ENCODE data around the gene RHOD. TPM values are rescaled to one million over a fixed set of nuclear protein-coding genes. Genes with fewer than 3 reads are reported as not detected.

RHOD gene
- total RNA-seq, 1 experiment from 2014 or later, result 33.5 TPM

DNA sequence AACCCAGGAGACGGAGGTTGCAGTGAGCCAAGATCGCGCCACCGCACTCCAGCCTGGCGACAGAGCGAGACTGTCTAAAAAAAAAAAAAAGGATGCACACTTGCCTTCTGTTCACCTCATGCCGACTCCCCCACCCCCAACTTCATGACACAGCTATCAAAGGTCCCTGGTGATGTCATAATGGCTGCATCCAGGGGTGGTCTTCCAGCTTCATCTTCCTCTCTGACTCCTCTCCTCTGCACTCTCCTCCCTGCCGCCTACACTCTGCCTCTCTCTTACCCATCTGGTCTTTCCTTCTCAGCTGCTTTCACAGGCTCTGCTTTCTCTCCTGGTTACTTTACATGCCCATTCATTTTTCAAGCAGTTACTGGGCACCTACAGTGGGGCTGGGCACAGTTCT, 46.0 kb downstream of the RHOD start:
- intact Hi-C loops (cut with micrococcal nuclease; ENCODE audit: unreplicated experiment), result no loop called here
- ChIA-PET POLR2A (interaction anchor here (0.7 kb wide), 1 partner anchor 103 kb away, joined by 3 read pairs; no protein-coding TSS in a partner anchor), CTCF (interaction anchor here (0.6 kb wide), 1 partner anchor 17 kb away, joined by 9 read pairs; the partner anchor contains the start of gene KDM2A)
- ATAC-seq, result no peak
- DNase-seq (ENCODE audit: low read depth, low spot score), result no peak
- no peaks in the 10 kb centered on the region for H3K9me3 ChIP-seq (ENCODE audit: control insufficient read depth, insufficient read depth, low read depth, low read length)
- no peaks in the 10 kb centered on the region for H3K4me1 ChIP-seq (ENCODE audit: control insufficient read depth, insufficient read depth, low read length)
- H3K4me3 ChIP-seq (ENCODE audit: low read depth in 2 of 2, low read length in 2 of 2), result no peak overlapping the region
- H3K27ac ChIP-seq (ENCODE audit: low read length), result no peak overlapping the region
- H3K36me3 ChIP-seq (ENCODE audit: control insufficient read depth, insufficient read depth, low read length), result no peaks in the 10 kb centered on the region
- BruUV-seq (replicated peaks), result no TSS peak
- TF ChIP-seq POLR2AphosphoS5 (IDR thresholded peaks at IDR 0.05; ENCODE audit: low read depth, low read length), result no peak
- no peak for TF ChIP-seq TCF7L2 (IDR thresholded peaks at IDR 0.05; ENCODE audit: low read depth, low read length)
- TF ChIP-seq SIN3A (IDR thresholded peaks at IDR 0.05; ENCODE audit: borderline replicate concordance, insufficient read depth, low read depth, low read length), result no peak
- TF ChIP-seq, protein P1, sequence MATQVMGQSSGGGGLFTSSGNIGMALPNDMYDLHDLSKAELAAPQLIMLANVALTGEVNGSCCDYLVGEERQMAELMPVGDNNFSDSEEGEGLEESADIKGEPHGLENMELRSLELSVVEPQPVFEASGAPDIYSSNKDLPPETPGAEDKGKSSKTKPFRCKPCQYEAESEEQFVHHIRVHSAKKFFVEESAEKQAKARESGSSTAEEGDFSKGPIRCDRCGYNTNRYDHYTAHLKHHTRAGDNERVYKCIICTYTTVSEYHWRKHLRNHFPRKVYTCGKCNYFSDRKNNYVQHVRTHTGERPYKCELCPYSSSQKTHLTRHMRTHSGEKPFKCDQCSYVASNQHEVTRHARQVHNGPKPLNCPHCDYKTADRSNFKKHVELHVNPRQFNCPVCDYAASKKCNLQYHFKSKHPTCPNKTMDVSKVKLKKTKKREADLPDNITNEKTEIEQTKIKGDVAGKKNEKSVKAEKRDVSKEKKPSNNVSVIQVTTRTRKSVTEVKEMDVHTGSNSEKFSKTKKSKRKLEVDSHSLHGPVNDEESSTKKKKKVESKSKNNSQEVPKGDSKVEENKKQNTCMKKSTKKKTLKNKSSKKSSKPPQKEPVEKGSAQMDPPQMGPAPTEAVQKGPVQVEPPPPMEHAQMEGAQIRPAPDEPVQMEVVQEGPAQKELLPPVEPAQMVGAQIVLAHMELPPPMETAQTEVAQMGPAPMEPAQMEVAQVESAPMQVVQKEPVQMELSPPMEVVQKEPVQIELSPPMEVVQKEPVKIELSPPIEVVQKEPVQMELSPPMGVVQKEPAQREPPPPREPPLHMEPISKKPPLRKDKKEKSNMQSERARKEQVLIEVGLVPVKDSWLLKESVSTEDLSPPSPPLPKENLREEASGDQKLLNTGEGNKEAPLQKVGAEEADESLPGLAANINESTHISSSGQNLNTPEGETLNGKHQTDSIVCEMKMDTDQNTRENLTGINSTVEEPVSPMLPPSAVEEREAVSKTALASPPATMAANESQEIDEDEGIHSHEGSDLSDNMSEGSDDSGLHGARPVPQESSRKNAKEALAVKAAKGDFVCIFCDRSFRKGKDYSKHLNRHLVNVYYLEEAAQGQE (IDR thresholded peaks at IDR 0.05; ENCODE audit: insufficient read depth in 1 of 2, low read depth in 2 of 2, low read length in 1 of 2), result no peak
- TF ChIP-seq, protein P2, sequence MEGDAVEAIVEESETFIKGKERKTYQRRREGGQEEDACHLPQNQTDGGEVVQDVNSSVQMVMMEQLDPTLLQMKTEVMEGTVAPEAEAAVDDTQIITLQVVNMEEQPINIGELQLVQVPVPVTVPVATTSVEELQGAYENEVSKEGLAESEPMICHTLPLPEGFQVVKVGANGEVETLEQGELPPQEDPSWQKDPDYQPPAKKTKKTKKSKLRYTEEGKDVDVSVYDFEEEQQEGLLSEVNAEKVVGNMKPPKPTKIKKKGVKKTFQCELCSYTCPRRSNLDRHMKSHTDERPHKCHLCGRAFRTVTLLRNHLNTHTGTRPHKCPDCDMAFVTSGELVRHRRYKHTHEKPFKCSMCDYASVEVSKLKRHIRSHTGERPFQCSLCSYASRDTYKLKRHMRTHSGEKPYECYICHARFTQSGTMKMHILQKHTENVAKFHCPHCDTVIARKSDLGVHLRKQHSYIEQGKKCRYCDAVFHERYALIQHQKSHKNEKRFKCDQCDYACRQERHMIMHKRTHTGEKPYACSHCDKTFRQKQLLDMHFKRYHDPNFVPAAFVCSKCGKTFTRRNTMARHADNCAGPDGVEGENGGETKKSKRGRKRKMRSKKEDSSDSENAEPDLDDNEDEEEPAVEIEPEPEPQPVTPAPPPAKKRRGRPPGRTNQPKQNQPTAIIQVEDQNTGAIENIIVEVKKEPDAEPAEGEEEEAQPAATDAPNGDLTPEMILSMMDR (IDR thresholded peaks at IDR 0.05), result no peak
- in situ Hi-C loops (cut with HindIII; ENCODE audit: low pct_unique_long_range_greater_than_20kb, low sequenced_read_pairs), result no loop called here
- no peaks in the 10 kb centered on the region for H3K27me3 ChIP-seq (ENCODE audit: control insufficient read depth, insufficient read depth, low read length)

DNA sequence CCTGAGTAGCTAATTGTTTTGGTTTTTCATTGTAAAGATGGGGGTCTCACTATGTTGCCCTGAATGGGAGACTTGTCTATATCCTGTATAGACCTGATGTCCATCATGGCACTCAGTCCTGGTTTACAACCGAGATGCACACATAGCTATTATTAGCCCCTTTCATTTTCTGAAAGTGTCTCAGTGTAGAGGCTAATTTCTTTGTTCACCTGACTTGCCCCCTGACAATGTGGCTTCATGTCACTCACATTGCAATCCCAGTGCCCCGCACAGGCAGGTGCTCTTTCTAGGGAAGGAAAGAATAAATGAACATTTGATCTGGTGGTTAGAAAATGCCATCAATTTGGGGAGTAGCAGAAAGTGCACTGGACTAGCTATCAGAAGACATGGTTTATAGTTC, 49.3 kb downstream of the RHOD start:
- H3K27me3 ChIP-seq (ENCODE audit: control insufficient read depth, insufficient read depth, low read length), result no peaks in the 10 kb centered on the region
- no peaks in the 10 kb centered on the region for H3K36me3 ChIP-seq (ENCODE audit: control insufficient read depth, insufficient read depth, low read length)
- POLR2A ChIA-PET, result interaction anchor here (0.6 kb wide), 1 partner anchor 14 kb away, joined by 3 read pairs; no protein-coding TSS in a partner anchor
- no peak for ATAC-seq
- no peak for DNase-seq (ENCODE audit: low read depth, low spot score)
- no peaks in the 10 kb centered on the region for H3K4me1 ChIP-seq (ENCODE audit: control insufficient read depth, insufficient read depth, low read length)
- H3K9me3 ChIP-seq (ENCODE audit: control insufficient read depth, insufficient read depth, low read depth, low read length), result no peaks in the 10 kb centered on the region
- no peak overlapping the region for H3K27ac ChIP-seq (ENCODE audit: low read length)
- no peak for TF ChIP-seq POLR2AphosphoS5 (IDR thresholded peaks at IDR 0.05; ENCODE audit: low read depth, low read length)
- TF ChIP-seq, protein P2 (IDR thresholded peaks at IDR 0.05), result no peak
- no peak for TF ChIP-seq TCF7L2 (IDR thresholded peaks at IDR 0.05; ENCODE audit: low read depth, low read length)
- TF ChIP-seq SIN3A (IDR thresholded peaks at IDR 0.05; ENCODE audit: borderline replicate concordance, insufficient read depth, low read depth, low read length), result no peak
- TF ChIP-seq, protein P1 (IDR thresholded peaks at IDR 0.05; ENCODE audit: insufficient read depth in 1 of 2, low read depth in 2 of 2, low read length in 1 of 2), result no peak
- H3K4me3 ChIP-seq (ENCODE audit: low read depth in 2 of 2, low read length in 2 of 2), result no peak overlapping the region
- CTCF ChIA-PET, result interaction anchor here (0.6 kb wide), 1 partner anchor 11 kb away, joined by 3 read pairs; no protein-coding TSS in a partner anchor
- in situ Hi-C loops (cut with HindIII; ENCODE audit: low pct_unique_long_range_greater_than_20kb, low sequenced_read_pairs), result no loop called here
- intact Hi-C loops (cut with micrococcal nuclease; ENCODE audit: unreplicated experiment), result no loop called here
- no TSS peak for BruUV-seq (replicated peaks)
